Osteoblast (primary cell): ENCODE measurements around the gene FAM219B. TPM values are rescaled to one million over a fixed set of nuclear protein-coding genes. Genes with fewer than 3 reads are reported as not detected.
A peak's percentile ranks its signal among the peaks of the same experiment; 100 is the strongest.

Experiments
- DNase-seq: peaks from one replicate; pipeline ENCODE4 v3.0.0; 2011; ENCODE audit warnings: low spot score, mixed read lengths; ENCODE audit not compliant: insufficient read length; ENCODE audit errors: missing footprints
- H2AFZ ChIP-seq: 2 replicates; pipeline ENCODE4 v1.6.0; 2011; ENCODE audit warnings: mild to moderate bottlenecking, low read length
- H3K27ac ChIP-seq: 2 replicates; pipeline ENCODE4 v1.5.1; 2011; ENCODE audit warnings: mild to moderate bottlenecking, low read depth, low read length, moderate library complexity
- H3K27me3 ChIP-seq: 2 replicates; pipeline ENCODE4 v1.6.0; 2012; ENCODE audit warnings: mild to moderate bottlenecking, control low read depth, inconsistent platforms, low read length, moderate library complexity; ENCODE audit not compliant: insufficient read depth
- H3K36me3 ChIP-seq: 2 replicates; pipeline ENCODE4 v1.5.1; 2011; ENCODE audit warnings: mild to moderate bottlenecking, low read length, control low read depth, moderate library complexity; ENCODE audit not compliant: insufficient read depth
- H3K4me1 ChIP-seq: 2 replicates; pipeline ENCODE4 v1.5.1; 2011; ENCODE audit warnings: mild to moderate bottlenecking, low read length, control low read depth, moderate library complexity; ENCODE audit not compliant: insufficient read depth
- H3K4me2 ChIP-seq: 2 replicates; pipeline ENCODE4 v1.6.0; 2011; ENCODE audit warnings: mild to moderate bottlenecking, low read length; ENCODE audit not compliant: insufficient read depth
- H3K4me3 ChIP-seq: fragments of 200-600 bp; sonication (generic); 3 replicates; pipeline ENCODE4 v1.5.1; 2012; ENCODE audit warnings: mild to moderate bottlenecking, low read length, inconsistent platforms; ENCODE audit not compliant: insufficient read depth
- H3K79me2 ChIP-seq: 2 replicates; pipeline ENCODE4 v1.6.0; 2012; ENCODE audit warnings: mild to moderate bottlenecking, low read length, control low read depth, inconsistent platforms; ENCODE audit not compliant: insufficient read depth
- H3K9me3 ChIP-seq: 2 replicates; pipeline ENCODE4 v1.5.1; 2011; ENCODE audit warnings: low read depth, low read length, control low read depth
- H4K20me1 ChIP-seq: 2 replicates; pipeline ENCODE4 v1.6.0; 2012; ENCODE audit warnings: mild to moderate bottlenecking, low read length, control low read depth; ENCODE audit not compliant: insufficient read depth
- CTCF ChIP-seq: IDR thresholded peaks from 2 replicates; pipeline ENCODE4 v1.5.1; 2011; ENCODE audit warnings: mild to moderate bottlenecking, low read depth, low read length, moderate library complexity; ENCODE audit errors: extremely low read depth
- total RNA-seq: library from RNA; depleted of rRNA; stranded (reverse); fragments of >200 nt; gene quantifications from 2 replicates; pipeline ENCODE4 v1.2.3, GENCODE V29; 2012

Gene FAM219B
- 36.6 and 46.3 TPM in 2 replicates for total RNA-seq

GRCh38 chr15:74906450-74907162 lies at the start of gene FAM219B:
FAM219B (minus strand) TSS chr15:74906851; CDS start chr15:74906800, 51 bp downstream.
- TF ChIP-seq CTCF = no peak
- Histone ChIP-seq H3K4me2 (peak within 1 kb of the TSS; percentile 95), H4K20me1 (no peaks in the 10 kb centered on the region), H3K4me3 (peak within 1 kb of the TSS; percentile 86), H3K9me3 (no peaks in the 10 kb centered on the region), H2AFZ (peak within 1 kb of the TSS; percentile 95), H3K27me3 (no peaks in the 10 kb centered on the region), H3K79me2 (peaks cover 22% of the 10 kb centered on the region), H3K27ac (peak within 1 kb of the TSS; percentile 76), H3K4me1 (peaks cover 16% of the 10 kb centered on the region), H3K36me3 (peaks cover 30% of the 10 kb centered on the region)
- peak; percentile 99 for DNase-seq

GRCh38 chr15:74955796-74956647 lies 49.4 kb upstream of the FAM219B start:
- peaks cover 50% of the 10 kb centered on the region for H3K27me3 ChIP-seq
- no peaks in the 10 kb centered on the region for H4K20me1 ChIP-seq
- H3K4me2 ChIP-seq = peak overlapping the region; percentile 84
- no peaks in the 10 kb centered on the region for H3K79me2 ChIP-seq
- H3K36me3 ChIP-seq = no peaks in the 10 kb centered on the region
- peak overlapping the region; percentile 59 for H2AFZ ChIP-seq
- peaks cover 24% of the 10 kb centered on the region for H3K4me1 ChIP-seq
- peak; percentile 14 for TF ChIP-seq CTCF
- no peak overlapping the region for H3K27ac ChIP-seq
- peak overlapping the region; percentile 73 for H3K4me3 ChIP-seq
- no peaks in the 10 kb centered on the region for H3K9me3 ChIP-seq
- DNase-seq = peak; percentile 91

GRCh38 chr15:74955017-74955416 lies 48.4 kb upstream of the FAM219B start:
- DNase-seq = peak; percentile 34

More at GRCh38 chr15:74955017-74955416, 48.4 kb upstream of the FAM219B start:
- Histone ChIP-seq H3K9me3 (no peaks in the 10 kb centered on the region), H3K79me2 (no peaks in the 10 kb centered on the region), H2AFZ (no peak overlapping the region), H3K4me2 (no peak overlapping the region), H3K36me3 (no peaks in the 10 kb centered on the region), H3K4me1 (peaks cover 24% of the 10 kb centered on the region), H3K27me3 (peaks cover 42% of the 10 kb centered on the region), H3K27ac (no peak overlapping the region), H4K20me1 (no peaks in the 10 kb centered on the region), H3K4me3 (no peak overlapping the region)
- no peak for TF ChIP-seq CTCF
